ENCODE measurements around the gene APOBEC3F.

APOBEC3F gene

DNA sequence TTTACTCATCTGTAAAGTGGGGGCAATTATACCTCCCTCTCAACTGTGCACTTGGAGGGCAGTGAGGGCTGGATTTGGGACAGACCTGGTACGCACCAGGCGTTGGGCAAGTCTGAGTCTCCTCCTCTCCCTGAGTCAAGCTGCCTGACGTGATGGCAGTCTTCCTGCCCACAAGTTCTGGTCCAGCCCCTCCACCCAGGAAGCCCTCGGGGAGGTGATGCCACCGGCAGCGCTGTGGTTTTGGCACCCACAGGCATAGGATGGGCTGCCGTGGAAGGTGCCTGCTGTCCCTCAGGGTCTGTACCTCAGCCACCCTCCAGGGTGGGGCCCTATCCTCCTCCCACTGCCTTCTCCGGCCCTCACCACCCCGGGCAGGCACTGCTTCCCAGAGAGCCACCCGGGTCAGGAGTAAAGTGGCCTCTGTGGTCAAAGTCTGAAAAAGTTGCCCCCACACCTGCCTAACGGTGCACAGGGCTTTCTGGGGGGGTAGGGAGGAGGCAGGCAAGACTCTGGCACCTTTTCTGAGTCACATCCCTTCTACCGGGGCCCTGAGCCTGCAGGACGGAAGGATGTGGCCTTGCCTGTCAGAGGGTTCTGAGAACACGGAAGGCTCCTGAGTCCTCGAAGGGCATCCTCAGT is 49.9 kb downstream of the APOBEC3F start:
- in situ Hi-C loops (cut with HindIII; ENCODE audit: low sequenced_read_pairs): no loop called here

DNA sequence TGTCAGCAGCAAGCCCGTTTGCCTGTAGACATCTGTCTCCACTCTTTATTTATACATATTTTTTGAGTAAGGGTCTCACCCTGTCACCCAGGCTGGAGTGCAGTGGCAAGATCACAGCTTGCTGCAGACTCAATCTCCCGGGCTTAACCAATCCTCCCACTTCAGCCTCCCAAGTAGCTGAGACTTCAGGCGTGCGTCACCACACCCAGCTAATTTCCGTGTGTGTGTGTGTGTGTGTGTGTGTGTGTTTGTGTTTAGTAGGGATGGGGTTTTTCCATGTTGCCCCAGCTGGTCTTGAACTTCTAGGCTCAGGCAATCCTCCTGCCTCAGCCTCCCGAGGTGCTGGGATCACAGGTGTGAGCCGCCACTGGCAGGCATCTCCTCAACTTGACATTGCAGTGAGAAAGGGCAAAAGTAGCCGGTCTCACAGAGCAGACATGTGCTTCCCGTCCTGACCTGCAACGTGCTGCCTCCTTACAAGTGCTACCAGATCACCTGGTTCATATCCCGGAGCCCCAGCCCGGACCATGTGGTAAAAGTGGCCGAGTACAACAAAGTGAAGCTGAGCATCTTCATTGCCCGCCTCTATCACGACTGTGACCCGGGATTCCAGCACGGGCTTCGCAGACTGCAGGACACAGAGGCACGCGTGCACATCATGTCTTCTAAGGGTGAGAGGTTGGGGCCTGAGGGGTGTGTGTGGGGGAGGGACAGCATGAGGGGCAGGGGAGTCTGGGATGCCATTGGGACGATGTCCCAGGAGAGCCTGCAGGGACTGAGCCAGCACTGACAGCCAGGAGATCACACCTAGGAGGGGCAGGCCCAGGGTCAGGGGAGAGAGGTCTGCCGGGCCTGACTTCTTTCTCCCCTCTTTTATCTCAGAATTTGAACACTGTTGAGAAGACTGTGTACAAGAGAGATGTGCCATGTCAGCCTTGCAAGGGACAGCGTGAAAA is 50.7 kb downstream of the APOBEC3F start:
- in situ Hi-C loops (cut with HindIII; ENCODE audit: low sequenced_read_pairs): no loop called here

DNA sequence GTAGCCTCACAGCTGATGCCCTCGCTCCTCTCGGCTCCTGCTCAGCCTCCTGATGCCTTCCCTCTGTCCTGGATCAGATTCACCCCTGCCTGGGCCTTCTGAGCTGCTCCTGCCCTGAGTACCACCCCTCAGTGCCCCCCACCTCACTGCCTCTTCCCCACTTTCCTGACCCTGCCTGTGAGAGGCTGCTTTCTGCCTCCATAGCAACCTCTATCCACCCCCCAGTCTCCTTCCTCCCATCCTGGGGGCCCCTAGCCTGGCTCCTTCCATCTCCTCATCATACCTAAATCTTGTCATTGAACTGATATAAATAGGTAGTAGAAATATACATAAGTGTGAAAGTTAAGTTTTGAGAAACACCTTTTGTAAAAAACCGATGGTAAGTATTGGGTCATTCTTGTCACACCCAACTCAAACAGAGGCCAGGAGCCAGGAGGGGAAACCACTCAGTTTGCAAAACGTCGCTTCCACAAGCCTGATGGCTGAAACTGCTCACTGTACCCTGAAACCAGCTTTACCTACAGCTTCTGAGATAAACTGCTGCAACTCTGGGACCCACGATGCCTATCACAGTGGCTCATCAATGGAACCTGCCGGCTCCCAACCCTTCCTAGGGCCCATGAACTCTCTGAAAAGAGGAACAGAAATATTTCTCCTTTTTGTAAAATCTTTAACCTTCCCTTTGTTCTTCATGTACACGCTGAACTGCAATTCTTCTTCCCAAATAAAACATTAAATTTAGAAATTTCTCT is 51.6 kb downstream of the APOBEC3F start:
- in situ Hi-C loops (cut with HindIII; ENCODE audit: low sequenced_read_pairs): no loop called here

DNA sequence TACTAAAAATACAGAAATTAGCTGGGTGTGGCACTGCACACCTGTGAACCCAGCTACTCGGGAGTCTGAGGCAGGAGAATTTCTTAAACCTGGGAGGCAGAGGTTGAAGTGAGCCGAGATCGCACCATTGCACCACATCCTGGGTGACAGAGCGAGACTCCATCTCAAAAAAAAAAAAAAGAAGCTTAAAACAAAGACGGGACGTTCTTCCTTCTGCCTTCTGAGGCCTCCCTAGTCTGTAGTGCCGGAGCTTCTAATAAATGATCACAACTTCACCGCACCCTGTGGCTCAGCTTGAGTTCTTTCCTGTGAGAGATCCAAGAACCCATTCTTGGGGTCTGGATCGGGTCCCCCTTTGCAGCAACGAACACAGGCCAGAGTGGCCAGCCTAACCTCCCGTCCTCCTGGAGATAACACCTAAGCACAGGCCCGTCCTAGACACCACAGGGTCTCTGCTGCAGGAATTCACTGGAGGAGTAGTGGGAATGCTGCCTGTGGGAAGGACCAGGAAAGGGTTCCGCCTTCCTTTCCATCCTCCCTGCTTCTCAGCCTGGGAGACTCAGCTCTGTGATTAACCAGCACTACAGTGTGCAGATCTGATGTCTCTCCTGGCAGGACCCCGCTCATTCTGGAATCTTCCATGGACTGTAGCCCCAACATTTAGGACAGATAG is 54.2 kb downstream of the APOBEC3F start:
- in situ Hi-C loops (cut with HindIII; ENCODE audit: low sequenced_read_pairs): no loop called here

DNA sequence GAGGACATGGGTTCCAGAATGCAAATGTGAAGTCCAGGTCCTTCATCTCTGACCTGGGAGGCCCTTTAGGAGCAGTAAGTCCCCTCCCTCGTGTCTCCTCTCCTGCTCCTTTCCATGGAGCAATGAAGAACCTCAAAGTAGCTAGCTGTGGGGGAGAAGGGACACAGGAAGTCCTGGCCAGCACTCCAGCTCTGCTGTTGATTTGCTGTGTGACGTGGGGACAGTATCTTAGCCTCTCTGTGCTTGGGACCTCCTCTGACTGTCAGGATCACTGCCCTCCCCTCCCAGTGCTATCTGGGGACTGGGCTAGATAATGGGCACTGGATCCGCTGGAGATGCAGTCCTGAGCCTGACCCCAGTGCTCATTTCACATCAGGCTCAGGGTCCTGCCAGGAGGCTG is 55.3 kb downstream of the APOBEC3F start:
- in situ Hi-C loops (cut with HindIII; ENCODE audit: low sequenced_read_pairs): no loop called here

DNA sequence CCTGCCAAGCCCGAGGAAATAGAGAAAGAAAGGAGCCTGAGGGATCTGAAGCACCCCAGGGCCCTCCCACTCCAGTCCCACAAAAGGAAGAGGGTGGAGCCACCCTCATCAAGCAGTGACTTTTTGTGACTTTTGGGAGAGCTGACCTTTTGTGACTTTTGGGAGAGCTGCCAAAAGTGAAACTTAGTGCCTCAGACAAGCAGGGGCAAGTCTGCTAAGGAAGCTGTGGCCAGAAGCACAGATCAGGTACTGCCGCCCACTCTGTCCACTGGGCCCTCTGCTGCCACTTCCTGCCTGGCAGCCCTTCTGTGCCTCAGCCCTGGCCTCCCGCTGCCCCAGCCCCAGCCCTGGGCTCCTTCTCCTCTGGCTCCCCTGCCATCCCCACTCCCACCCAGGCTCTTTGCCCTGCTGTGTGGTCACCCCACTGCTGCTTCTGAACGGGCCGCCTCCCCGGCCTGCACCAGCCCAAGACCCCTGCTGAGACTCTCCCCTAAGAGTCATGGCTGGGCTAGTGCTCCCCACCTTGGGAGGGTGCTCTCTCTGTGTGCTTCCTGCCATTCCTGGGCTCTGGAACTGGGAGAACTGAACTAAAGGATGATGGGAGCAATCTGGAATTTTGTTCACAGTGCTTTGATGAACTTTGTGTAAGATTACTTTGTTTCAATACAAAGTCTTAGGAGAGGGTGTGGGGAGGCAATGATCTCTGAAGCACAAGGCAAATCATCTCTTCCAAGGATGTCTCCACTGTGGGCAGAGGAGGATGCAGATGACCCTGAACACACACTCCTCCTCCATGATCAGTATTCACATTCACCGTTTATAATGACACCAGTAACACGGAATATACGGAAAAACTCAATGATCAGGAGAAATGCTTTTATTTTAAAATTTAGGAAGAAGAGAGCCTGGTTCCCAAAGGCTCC is 56.7 kb downstream of the APOBEC3F start, which contains the start of gene APOBEC3H:
Gene APOBEC3H (plus strand): TSS at position 147 of the 923 bp plus-strand sequence. CDS start 3,035 bp downstream, outside the sequence.
- in situ Hi-C loops (cut with HindIII; ENCODE audit: low sequenced_read_pairs): no loop called here

DNA sequence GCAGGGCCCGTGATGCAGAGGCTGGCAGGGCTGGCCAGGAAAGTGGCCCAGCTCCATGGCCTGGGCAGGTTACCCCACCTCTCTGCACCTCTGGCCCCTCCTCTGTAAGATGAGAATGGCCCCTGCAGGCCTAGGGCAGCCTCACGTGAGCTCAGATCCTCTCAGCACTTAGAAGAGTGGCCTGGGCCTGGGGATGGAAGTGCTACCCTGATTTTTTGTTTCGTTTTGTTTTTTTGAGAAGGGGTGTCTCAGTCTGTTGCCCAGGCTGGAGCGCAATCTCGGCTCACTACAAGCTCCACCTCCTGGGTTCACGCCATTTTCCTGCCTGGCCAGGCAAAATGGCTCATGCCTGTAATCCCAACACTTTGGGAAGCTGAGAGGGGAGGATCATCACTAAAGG is 57.4 kb downstream of the APOBEC3F start:
- in situ Hi-C loops (cut with HindIII; ENCODE audit: low sequenced_read_pairs): no loop called here

DNA sequence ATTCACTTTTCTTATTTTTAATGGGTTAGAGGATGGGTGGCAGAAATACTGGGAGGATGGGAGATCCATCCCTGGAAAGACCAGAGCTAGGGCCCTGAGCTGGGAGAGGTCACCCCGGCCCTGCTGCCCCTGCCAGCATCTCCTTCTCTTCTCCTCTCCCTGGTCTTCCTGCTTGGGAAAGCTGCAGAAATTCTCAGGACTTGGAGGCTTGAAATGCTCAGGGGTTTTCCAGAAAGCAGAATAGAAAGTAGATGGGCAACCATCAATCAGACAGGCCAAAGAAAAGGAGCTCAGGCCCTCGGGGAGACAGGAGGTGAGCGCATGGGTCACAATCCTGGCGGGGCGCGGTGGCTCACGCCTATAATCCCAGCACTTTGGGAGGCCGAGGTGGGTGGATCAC is 57.9 kb downstream of the APOBEC3F start:
- in situ Hi-C loops (cut with HindIII; ENCODE audit: low sequenced_read_pairs): no loop called here

DNA sequence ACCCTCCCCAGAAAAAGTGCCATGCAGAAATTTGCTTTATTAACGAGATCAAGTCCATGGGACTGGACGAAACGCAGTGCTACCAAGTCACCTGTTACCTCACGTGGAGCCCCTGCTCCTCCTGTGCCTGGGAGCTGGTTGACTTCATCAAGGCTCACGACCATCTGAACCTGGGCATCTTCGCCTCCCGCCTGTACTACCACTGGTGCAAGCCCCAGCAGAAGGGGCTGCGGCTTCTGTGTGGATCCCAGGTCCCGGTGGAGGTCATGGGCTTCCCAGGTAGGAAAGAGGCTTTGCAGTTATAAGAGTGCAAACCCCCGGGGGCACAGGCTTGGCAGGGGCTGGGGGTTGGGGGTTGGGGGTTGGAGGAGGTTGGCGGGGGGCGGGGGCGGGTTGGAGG is 60.6 kb downstream of the APOBEC3F start:
- in situ Hi-C loops (cut with HindIII; ENCODE audit: low sequenced_read_pairs): no loop called here

DNA sequence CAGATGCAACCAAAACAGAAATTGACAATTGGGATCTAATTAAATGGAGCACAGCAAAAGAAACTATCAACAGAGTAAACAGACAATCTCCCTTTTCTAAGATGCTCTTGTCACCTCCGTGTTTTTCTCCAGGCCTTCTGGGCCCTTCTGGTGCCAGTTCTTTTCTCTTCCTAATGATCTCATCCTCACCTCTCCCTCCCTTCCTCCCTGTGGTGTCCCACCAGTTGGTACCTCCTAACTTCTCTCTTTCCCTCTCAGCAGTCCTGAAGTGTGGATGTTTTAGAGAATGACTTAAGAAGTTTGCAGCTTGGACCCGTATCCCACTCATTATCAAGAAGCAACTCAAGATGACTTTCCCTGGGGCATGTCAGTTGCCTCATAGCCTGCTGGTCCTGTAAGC is 62.8 kb downstream of the APOBEC3F start:
- in situ Hi-C loops (cut with HindIII; ENCODE audit: low sequenced_read_pairs): no loop called here

All from DLD1 (cell line).